Testis (tissue), 3 donors: Measurements from ENCODE around the gene ZYX. TPM values are rescaled to one million over a fixed set of nuclear protein-coding genes. Genes with fewer than 3 reads are reported as not detected.

Source experiments
- DNase-seq: peaks from one replicate; pipeline ENCODE4 v3.0.0-alpha.2; 2019
- H3K27ac ChIP-seq, 2 donors: fragments of 200-600 bp; sonication (generic); one replicate each; pipeline ENCODE4 v1.5.1; 2019
- H3K27me3 ChIP-seq: fragments of 200-600 bp; sonication (generic); one replicate; pipeline ENCODE4 v1.5.1; 2019
- H3K36me3 ChIP-seq: fragments of 200-600 bp; sonication (generic); one replicate; pipeline ENCODE4 v1.5.1; 2017; ENCODE audit warnings: low read depth; ENCODE audit errors: missing control alignments
- H3K4me1 ChIP-seq: fragments of 200-600 bp; sonication (generic); one replicate; pipeline ENCODE4 v1.5.1; 2019
- H3K4me3 ChIP-seq, 2 donors: fragments of 200-600 bp; sonication (generic); one replicate each; pipeline ENCODE4 v1.5.1; 2017 to 2019
- H3K9me3 ChIP-seq: fragments of 200-600 bp; sonication (generic); one replicate; pipeline ENCODE4 v1.5.1; 2017
- POLR2A ChIP-seq: fragments of 450-650 bp; IDR thresholded peaks from one replicate; pipeline ENCODE4 v1.6.1; 2017; ENCODE audit warnings: antibody characterized with exemption, mild to moderate bottlenecking, moderate library complexity
- WGBS, 2 donors: methylation state at CpG; one replicate each; pipeline ENCODE4 v1.1.5; 2018; 5-methylcytosine and 5-hydroxymethylcytosine counted together
- intact Hi-C: fragments of 100-400 bp; cut with DNase I; formaldehyde crosslinking; loops from one replicate; pipeline ENCODE4 v1.15.1; 2023; ENCODE audit warnings: low total_unique reads
- polyA plus RNA-seq: library from polyadenylated mRNA; stranded (reverse); fragments of 350-450 nt; fragmentation: Illumina TruSeq; extraction: RNeasy Lipid Tissue Mini Kit (QIAGEN cat#74804); gene quantifications from one replicate; pipeline ENCODE4 v1.2.3, GENCODE V29; 2014; ENCODE audit warnings: low read depth, low replicate concordance; ENCODE audit not compliant: insufficient read depth
- total RNA-seq, 2 donors: library from RNA; depleted of rRNA; stranded (reverse); fragments of >200 nt; gene quantifications; one replicate each; pipeline ENCODE4 v1.2.3, GENCODE V29; 2016
- TF ChIP-seq, protein P1 (sequence below), 3 experiments: fragments of 450-650 bp in 2 of 3; fragments of 200-600 bp in 1 of 3; sonication (generic) in 1 of 3; IDR thresholded peaks; one replicate each; pipeline ENCODE4 v1.5.1; 2016 to 2019; ENCODE audit warnings: antibody characterized with exemption in 3 of 3, mild to moderate bottlenecking in 2 of 3, moderate library complexity in 1 of 3

Gene ZYX
- total and polyA plus RNA-seq, 3 donors from 2014 or later: 164 to 222 (median 190) TPM

DNA sequence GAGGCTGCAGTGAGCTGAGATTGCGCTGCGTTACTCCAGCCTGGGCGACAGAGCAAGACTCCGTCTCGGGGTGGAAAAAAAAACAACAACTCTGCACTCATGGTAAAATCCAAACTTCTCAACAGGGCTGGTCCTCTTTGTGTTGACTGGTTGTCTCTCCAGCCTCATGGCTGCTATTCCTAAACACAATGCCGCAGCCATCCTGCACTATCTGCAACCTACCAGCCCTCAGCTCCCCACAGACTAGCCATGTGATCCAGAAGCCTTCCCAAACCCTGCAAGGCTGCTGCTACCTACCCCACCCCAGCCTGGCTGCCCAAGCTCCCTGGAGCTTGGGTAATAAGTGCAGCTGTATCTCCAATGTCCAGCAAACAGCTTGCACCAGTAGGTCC is 11.7 kb downstream of the ZYX start:
- TF ChIP-seq POLR2A: no peak
- TF ChIP-seq, protein P1, sequence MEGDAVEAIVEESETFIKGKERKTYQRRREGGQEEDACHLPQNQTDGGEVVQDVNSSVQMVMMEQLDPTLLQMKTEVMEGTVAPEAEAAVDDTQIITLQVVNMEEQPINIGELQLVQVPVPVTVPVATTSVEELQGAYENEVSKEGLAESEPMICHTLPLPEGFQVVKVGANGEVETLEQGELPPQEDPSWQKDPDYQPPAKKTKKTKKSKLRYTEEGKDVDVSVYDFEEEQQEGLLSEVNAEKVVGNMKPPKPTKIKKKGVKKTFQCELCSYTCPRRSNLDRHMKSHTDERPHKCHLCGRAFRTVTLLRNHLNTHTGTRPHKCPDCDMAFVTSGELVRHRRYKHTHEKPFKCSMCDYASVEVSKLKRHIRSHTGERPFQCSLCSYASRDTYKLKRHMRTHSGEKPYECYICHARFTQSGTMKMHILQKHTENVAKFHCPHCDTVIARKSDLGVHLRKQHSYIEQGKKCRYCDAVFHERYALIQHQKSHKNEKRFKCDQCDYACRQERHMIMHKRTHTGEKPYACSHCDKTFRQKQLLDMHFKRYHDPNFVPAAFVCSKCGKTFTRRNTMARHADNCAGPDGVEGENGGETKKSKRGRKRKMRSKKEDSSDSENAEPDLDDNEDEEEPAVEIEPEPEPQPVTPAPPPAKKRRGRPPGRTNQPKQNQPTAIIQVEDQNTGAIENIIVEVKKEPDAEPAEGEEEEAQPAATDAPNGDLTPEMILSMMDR (IDR thresholded peaks at IDR 0.05): no peak
- DNase-seq: no peak
- H3K4me1 ChIP-seq: peaks cover 44% of the 10 kb centered on the region

DNA sequence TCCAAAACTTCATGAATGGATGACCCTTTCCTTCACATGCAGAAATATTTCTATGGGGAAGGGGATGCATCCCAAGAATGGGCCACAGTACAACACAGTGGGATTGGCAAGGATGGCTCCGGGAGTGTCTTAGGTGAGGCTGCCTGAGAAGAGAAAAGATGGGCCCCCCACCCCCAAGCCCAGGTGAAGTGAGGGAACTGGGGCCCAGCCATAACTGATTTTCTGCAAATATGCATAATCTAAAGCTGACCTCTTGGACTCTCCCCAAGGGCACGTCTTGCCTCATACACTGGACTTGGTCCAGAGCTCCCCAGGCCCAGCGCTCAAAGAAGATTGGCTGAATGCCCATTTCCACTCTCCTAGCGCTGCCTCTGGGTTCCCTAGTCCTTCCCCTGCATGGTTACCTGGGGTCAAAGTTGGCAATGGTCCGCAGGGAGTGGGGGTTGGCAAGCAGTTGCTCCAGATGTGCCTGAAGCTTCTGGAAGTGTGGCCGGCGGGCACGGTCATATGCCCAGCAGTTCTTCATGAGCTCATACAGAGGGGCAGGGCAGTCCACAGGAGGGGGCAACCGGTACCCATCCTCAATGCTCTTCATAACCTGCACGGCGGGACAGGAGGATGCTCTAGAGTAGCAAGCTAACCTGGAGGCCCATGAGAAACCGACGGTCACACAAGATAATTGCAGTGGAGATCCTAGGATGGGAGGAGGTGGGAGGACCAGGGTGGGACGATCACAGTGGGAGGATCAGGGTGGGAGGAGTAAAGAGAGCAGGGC is 12.3 kb downstream of the ZYX start:
- no peaks in the 10 kb centered on the region for H3K9me3 ChIP-seq
- no peak overlapping the region for H3K27ac ChIP-seq
- peaks cover 44% of the 10 kb centered on the region for H3K4me1 ChIP-seq
- TF ChIP-seq, protein P1 (IDR thresholded peaks at IDR 0.05): no peak
- TF ChIP-seq POLR2A: no peak
- H3K4me3 ChIP-seq: no peak overlapping the region
- no peak for DNase-seq
- 84 to 85% methylated on average over 13 to 14 of the region's 14 CpGs for WGBS, 2 donors
- no peaks in the 10 kb centered on the region for H3K27me3 ChIP-seq
- H3K36me3 ChIP-seq: no peaks in the 10 kb centered on the region
- intact Hi-C loops: no loop called here

More for the DNA sequence above, 11.7 kb downstream of the ZYX start:
- no peaks in the 10 kb centered on the region for H3K9me3 ChIP-seq
- H3K27me3 ChIP-seq: no peaks in the 10 kb centered on the region
- intact Hi-C loops: no loop called here
- 97% methylated on average over 6 of the region's 6 CpGs for WGBS, 2 donors
- H3K27ac ChIP-seq: peak overlapping the region in 1 of 2 donors; percentile 87
- H3K4me3 ChIP-seq: no peak overlapping the region
- H3K36me3 ChIP-seq: no peaks in the 10 kb centered on the region

DNA sequence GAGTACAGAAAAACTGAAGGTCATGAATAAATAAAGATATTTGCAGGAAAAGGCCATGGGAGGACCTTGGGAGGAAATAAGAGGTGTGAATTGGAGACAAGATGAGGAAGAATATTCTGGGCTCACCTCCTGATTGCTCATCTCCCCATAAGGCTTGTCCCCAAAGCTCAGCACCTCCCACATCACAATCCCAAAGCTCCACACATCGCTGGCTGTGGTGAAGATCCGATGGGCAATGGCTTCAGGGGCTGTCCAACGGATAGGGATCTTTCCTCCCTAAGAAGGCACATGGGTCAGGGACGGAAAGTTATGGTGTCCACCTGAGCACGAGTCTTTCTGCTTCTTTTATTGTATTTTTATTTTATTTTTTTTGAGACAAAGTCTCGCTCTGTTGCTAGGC is 12.9 kb downstream of the ZYX start:
- no peaks in the 10 kb centered on the region for H3K36me3 ChIP-seq
- TF ChIP-seq POLR2A: no peak
- TF ChIP-seq, protein P1 (IDR thresholded peaks at IDR 0.05): no peak
- H3K9me3 ChIP-seq: no peaks in the 10 kb centered on the region
- intact Hi-C loops: no loop called here
- no peak overlapping the region for H3K4me3 ChIP-seq
- H3K27me3 ChIP-seq: no peaks in the 10 kb centered on the region
- 88 to 96% methylated on average over 6 of the region's 6 CpGs for WGBS, 2 donors
- H3K4me1 ChIP-seq: peaks cover 44% of the 10 kb centered on the region
- DNase-seq: no peak
- no peak overlapping the region for H3K27ac ChIP-seq

DNA sequence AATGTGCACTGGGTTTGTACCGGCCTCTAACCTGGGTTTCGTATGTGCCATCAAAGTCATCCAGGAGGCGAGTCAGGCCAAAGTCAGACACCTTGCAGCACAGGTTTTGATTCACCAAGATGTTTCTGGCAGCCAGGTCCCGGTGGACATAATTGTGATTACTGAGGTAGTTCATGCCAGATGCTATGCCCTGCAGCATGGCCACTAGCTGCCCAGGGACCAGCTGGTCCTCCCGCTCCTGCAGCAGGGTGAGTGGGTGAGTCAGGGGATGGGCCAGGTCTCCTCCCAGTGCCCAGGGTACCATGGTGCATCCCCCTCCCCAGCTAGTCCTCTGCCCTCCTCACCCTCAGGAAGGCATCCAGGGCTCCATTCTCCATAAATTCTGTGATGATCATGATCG is 13.6 kb downstream of the ZYX start:
- H3K4me1 ChIP-seq: peaks cover 44% of the 10 kb centered on the region
- intact Hi-C loops: no loop called here

More for the DNA sequence above, 13.6 kb downstream of the ZYX start:
- TF ChIP-seq, protein P1 (IDR thresholded peaks at IDR 0.05): no peak
- TF ChIP-seq POLR2A: no peak
- no peaks in the 10 kb centered on the region for H3K27me3 ChIP-seq
- H3K4me3 ChIP-seq: no peak overlapping the region
- no peaks in the 10 kb centered on the region for H3K9me3 ChIP-seq
- DNase-seq: no peak
- 91 to 96% methylated on average over 5 to 6 of the region's 6 CpGs for WGBS, 2 donors
- H3K36me3 ChIP-seq: no peaks in the 10 kb centered on the region
- no peak overlapping the region for H3K27ac ChIP-seq
